IMR-90 (cell line): ENCODE data around the gene GFER. TPM values are rescaled to one million over a fixed set of nuclear protein-coding genes. Genes with fewer than 3 reads are reported as not detected.

ENCODE experiments used
- ATAC-seq: fragments of 200-7000 bp; cut with Tn5 transposase; 2 replicates; pipeline ENCODE4 v1.9.1; 2020; ENCODE audit warnings: low read depth, mild to moderate bottlenecking, moderate library complexity
- BruUV-seq: library from RNA; stranded (reverse); fragments of 400-500 nt; replicated peaks from 2 replicates; lab custom pipeline; 2021; lab: Mats Ljungman, UMichigan
- CTCF ChIA-PET: fragments of 300-600 bp; formaldehyde crosslinking; extraction: SDS; loops from one replicate; lab custom pipeline; 2021; ENCODE audit warnings: antibody characterized with exemption; lab: Yijun Ruan, JAX
- POLR2A ChIA-PET: fragments of 300-600 bp; sonication (Branson Sonifier 250); formaldehyde crosslinking; loops from one replicate; lab custom pipeline; 2022; ENCODE audit warnings: antibody characterized with exemption; ENCODE audit not compliant: unreplicated experiment; lab: Charles Lee
- DNase-seq: peaks from one replicate; pipeline ENCODE4 v3.0.0; 2013
- H2AFZ ChIP-seq: replicated peaks from 2 replicates; pipeline ENCODE3; 2013; ENCODE audit warnings: low read length, mild to moderate bottlenecking; ENCODE audit not compliant: poor library complexity
- H2AK5ac ChIP-seq: 2 replicates; pipeline ENCODE4 v1.6.1; 2013; ENCODE audit warnings: low read depth, low read length, inconsistent platforms
- H2AK9ac ChIP-seq: replicated peaks from 2 replicates; pipeline ENCODE3; 2013; ENCODE audit warnings: mild to moderate bottlenecking, low read depth, low read length, moderate library complexity; ENCODE audit not compliant: poor library complexity
- H2BK120ac ChIP-seq: 2 replicates; pipeline ENCODE4 v1.6.1; 2013; ENCODE audit warnings: low read depth, low read length, inconsistent platforms
- H2BK15ac ChIP-seq: 3 replicates; pipeline ENCODE4 v1.6.1; 2013; ENCODE audit warnings: low read depth, low read length, inconsistent platforms
- H2BK20ac ChIP-seq: 2 replicates; pipeline ENCODE4 v1.6.1; 2013; ENCODE audit warnings: low read depth, mild to moderate bottlenecking, inconsistent platforms, low read length, moderate library complexity
- H2BK5ac ChIP-seq: 2 replicates; pipeline ENCODE4 v1.6.1; 2013; ENCODE audit warnings: mild to moderate bottlenecking, low read depth, low read length, inconsistent platforms; ENCODE audit not compliant: poor library complexity, severe bottlenecking
- H3K14ac ChIP-seq: replicated peaks from 2 replicates; pipeline ENCODE4 v1.6.1; 2013; ENCODE audit warnings: low read depth, low read length, inconsistent platforms
- H3K18ac ChIP-seq: 2 replicates; pipeline ENCODE4 v1.6.1; 2013; ENCODE audit warnings: low read depth, low read length, control low read depth
- H3K23ac ChIP-seq: 2 replicates; pipeline ENCODE4 v1.6.1; 2013; ENCODE audit warnings: low read depth, low read length, inconsistent platforms
- H3K27ac ChIP-seq: 2 replicates; pipeline ENCODE4 v1.5.1; 2013; ENCODE audit warnings: mild to moderate bottlenecking, control low read depth, low read length; ENCODE audit not compliant: insufficient read depth
- H3K27me3 ChIP-seq: 2 replicates; pipeline ENCODE4 v1.6.1; 2013; ENCODE audit warnings: low read length; ENCODE audit not compliant: control insufficient read depth, insufficient read depth
- H3K36me3 ChIP-seq: 2 replicates; pipeline ENCODE4 v1.6.1; 2013; ENCODE audit warnings: low read length, mixed read lengths; ENCODE audit not compliant: control insufficient read depth, insufficient read depth
- H3K4ac ChIP-seq: 2 replicates; pipeline ENCODE4 v1.6.1; 2013; ENCODE audit warnings: low read depth, low read length, inconsistent platforms
- H3K4me1 ChIP-seq: 2 replicates; pipeline ENCODE4 v1.6.1; 2013; ENCODE audit warnings: low read length, mixed read lengths; ENCODE audit not compliant: control insufficient read depth, insufficient read depth
- H3K4me2 ChIP-seq: 2 replicates; pipeline ENCODE4 v1.6.1; 2013; ENCODE audit warnings: low read depth, mild to moderate bottlenecking, control low read depth, low read length, moderate library complexity
- H3K4me3 ChIP-seq: 2 replicates; pipeline ENCODE4 v1.5.1; 2013; ENCODE audit warnings: low read depth, mild to moderate bottlenecking, control low read depth, low read length, moderate library complexity; ENCODE audit not compliant: insufficient read depth
- H3K56ac ChIP-seq: 2 replicates; pipeline ENCODE4 v1.6.1; 2013; ENCODE audit warnings: low read length, inconsistent platforms; ENCODE audit not compliant: insufficient read depth; ENCODE audit errors: extremely low read depth
- H3K79me1 ChIP-seq, 2 experiments: 2 replicates each; pipeline ENCODE4 v1.6.1; 2013; ENCODE audit warnings: low read length in 2 of 2, inconsistent platforms in 1 of 2, low read depth in 1 of 2
- H3K9ac ChIP-seq: 2 replicates; pipeline ENCODE4 v1.6.1; 2013; ENCODE audit warnings: low read depth, low read length, control low read depth
- H3K9me1 ChIP-seq: 2 replicates; pipeline ENCODE4 v1.6.1; 2013; ENCODE audit warnings: low read length, inconsistent platforms; ENCODE audit not compliant: insufficient read depth
- H3K9me3 ChIP-seq: 2 replicates; pipeline ENCODE4 v1.6.1; 2013; ENCODE audit warnings: low read length; ENCODE audit not compliant: control insufficient read depth, insufficient read depth
- H4K20me1 ChIP-seq: 2 replicates; pipeline ENCODE4 v1.6.1; 2013; ENCODE audit warnings: low read length, inconsistent platforms; ENCODE audit not compliant: insufficient read depth
- H4K5ac ChIP-seq: 2 replicates; pipeline ENCODE4 v1.6.1; 2013; ENCODE audit warnings: mild to moderate bottlenecking, low read depth, low read length, control low read depth
- H4K8ac ChIP-seq, 2 experiments: 2 replicates each; pipeline ENCODE4 v1.6.1; 2013; ENCODE audit warnings: low read depth in 2 of 2, low read length in 2 of 2, control low read depth in 1 of 2, inconsistent platforms in 1 of 2
- H4K91ac ChIP-seq: 2 replicates; pipeline ENCODE4 v1.6.1; 2013; ENCODE audit warnings: low read depth, low read length, inconsistent platforms; ENCODE audit not compliant: insufficient read depth
- ELK1 ChIP-seq: fragments of 150-350 bp; IDR thresholded peaks from 2 replicates; pipeline ENCODE4 v1.6.1; 2016; ENCODE audit warnings: low read depth, mild to moderate bottlenecking, low read length, moderate library complexity, borderline replicate concordance
- FOS ChIP-seq: fragments of 150-350 bp; IDR thresholded peaks from 2 replicates; pipeline ENCODE4 v1.6.1; 2016; ENCODE audit warnings: low read depth, low read length
- MAZ ChIP-seq: IDR thresholded peaks from 2 replicates; pipeline ENCODE4 v1.6.1; 2012; ENCODE audit warnings: low read depth, mild to moderate bottlenecking, low read length, improper control_type of control experiment, moderate library complexity, borderline replicate concordance
- NFE2L2 ChIP-seq: fragments of 150-350 bp; IDR thresholded peaks from 2 replicates; pipeline ENCODE4 v1.6.1; 2016; ENCODE audit warnings: low read depth, mild to moderate bottlenecking, low read length
- RCOR1 ChIP-seq: IDR thresholded peaks from 2 replicates; pipeline ENCODE4 v1.6.1; 2012; ENCODE audit warnings: mild to moderate bottlenecking, low read length, improper control_type of control experiment; ENCODE audit not compliant: insufficient replicate concordance
- WGBS, 2 experiments: methylation state at CpG; one replicate each; pipeline versions ENCODE4 v1.1.5 to v1.1.7; 2013; ENCODE audit warnings: missing lambda C conversion rate in 2 of 2; ENCODE audit not compliant: insufficient read length in 1 of 2; ENCODE audit errors: extremely low coverage in 2 of 2; 5-methylcytosine and 5-hydroxymethylcytosine counted together
- dilution Hi-C: fragments of 300-500 bp; cut with HindIII; formaldehyde crosslinking; loops from one replicate; pipeline ENCODE4 v1.14.3; 2018; ENCODE audit warnings: low sequenced_read_pairs; ENCODE audit not compliant: unreplicated experiment
- in situ Hi-C: fragments of 300-500 bp; cut with MboI; formaldehyde crosslinking; loops from 3 replicates; pipeline ENCODE4 v1.14.3; 2019; ENCODE audit warnings: low sequenced_read_pairs, inconsistent platforms, mixed read lengths
- intact Hi-C: fragments of 100-400 bp; cut with micrococcal nuclease; formaldehyde crosslinking; loops from 2 replicates; pipeline ENCODE4 v1.10.0; 2022
- polyA plus RNA-seq, 3 experiments: library from polyadenylated mRNA; depleted of rRNA; stranded (reverse); fragments of >200 nt; gene quantifications; 2 replicates each; pipeline ENCODE4 v1.2.3, GENCODE V29; 2012; ENCODE audit warnings: low replicate concordance in 1 of 3
- total RNA-seq: library from RNA; depleted of rRNA; stranded (reverse); fragments of >200 nt; gene quantifications from 2 replicates; pipeline ENCODE4 v1.2.3, GENCODE V29; 2012

GFER gene
- total and polyA plus RNA-seq, 2 of the 4 experiments (the other 2 are of a cell fraction) = 6.8 to 19.8 TPM

GRCh38 chr16:2032285-2033056, 48.5 kb downstream of the GFER start:
- Histone ChIP-seq H2BK5ac (peak overlapping the region; percentile 97), H3K14ac (peak overlapping the region; percentile 41), H4K8ac (peak overlapping the region; percentile 87 to 100), H3K4me2 (peak overlapping the region; percentile 31; the same call in 1 of the 2 replicates), H2AFZ (peak overlapping the region; percentile 83), H3K79me1 (peaks cover 17 to 79% of the 10 kb centered on the region in 2 experiments), H4K20me1 (peaks cover 13% of the 10 kb centered on the region), H3K36me3 (peaks cover 33% of the 10 kb centered on the region), H3K4me3 (no peak overlapping the region), H2BK120ac (peak overlapping the region; percentile 97), H3K18ac (peak overlapping the region; percentile 11; the same call in 1 of the 2 replicates), H3K4me1 (peaks cover 54% of the 10 kb centered on the region), H4K91ac (peak overlapping the region; percentile 100), H3K4ac (peak overlapping the region; percentile 99), H3K9me1 (peaks cover 18% of the 10 kb centered on the region), H3K9ac (peak overlapping the region; percentile 74), H2AK5ac (peak overlapping the region; percentile 99), H2BK15ac (peak overlapping the region; percentile 98), H3K27ac (peak overlapping the region; percentile 98), H3K56ac (peak overlapping the region; percentile 57; the same call in 1 of the 2 replicates), H3K9me3 (no peaks in the 10 kb centered on the region), H3K23ac (peak overlapping the region; percentile 65; the same call in 1 of the 2 replicates), H3K27me3 (no peaks in the 10 kb centered on the region), H2AK9ac (peak overlapping the region; percentile 100), H2BK20ac (peak overlapping the region; percentile 58), H4K5ac (peak overlapping the region; percentile 59)
- dilution Hi-C loops = no loop called here
- in situ Hi-C loops = no loop called here
- POLR2A ChIA-PET = interaction anchor here (1.2 kb wide), 1 partner anchor 12 kb away, joined by 6 read pairs; no protein-coding TSS in a partner anchor
- WGBS, 2 experiments = 20% methylated on average over 1 of the region's 15 CpGs; no CpG with 5 or more reads in 1 of the 2 experiments
- BruUV-seq = no TSS peak
- DNase-seq (peak; percentile 49), ATAC-seq (peak; percentile 7; the same call in 1 of the 2 replicates)
- CTCF ChIA-PET = interaction anchor here (1.0 kb wide), 1 partner anchor 114 kb away, joined by 3 read pairs; no protein-coding TSS in a partner anchor
- TF ChIP-seq RCOR1 (no peak), FOS (peak; percentile 34; the same call in 1 of the 2 replicates), MAZ (peak; percentile 57; the same call in 1 of the 2 replicates), NFE2L2 (no peak), ELK1 (no peak)
- intact Hi-C loops = no loop called here
